Fibroblast of pulmonary artery (primary cell): Measurements from ENCODE around the gene OR2T11.
"Not testable (repeated sequence)": the region's sequence is repeated elsewhere in the genome, so short reads cannot be mapped to it uniquely, and the experiment has no call there.

Source experiments
- DNase-seq: peaks from one replicate; pipeline ENCODE4 v3.0.0-alpha.2; 2010; ENCODE audit warnings: low read depth
- H3K4me3 ChIP-seq: replicated peaks from 2 replicates; pipeline ENCODE4 v1.5.1; 2011; ENCODE audit warnings: low read depth, mild to moderate bottlenecking, control low read depth, low read length, moderate library complexity
- CTCF ChIP-seq: IDR thresholded peaks from 2 replicates; pipeline ENCODE4 v1.5.1; 2011; ENCODE audit warnings: mild to moderate bottlenecking, control low read depth, low read length, inconsistent platforms; ENCODE audit errors: missing control alignments

Gene OR2T11

GRCh38 chr1:248596615-248597014 lies 38.3 kb downstream of the OR2T11 start:
- TF ChIP-seq CTCF: no peak
- no peak for DNase-seq
- no peak overlapping the region for H3K4me3 ChIP-seq

GRCh38 chr1:248593226-248593625 lies 41.7 kb downstream of the OR2T11 start:
- no peak overlapping the region for H3K4me3 ChIP-seq
- TF ChIP-seq CTCF: no peak
- no peak for DNase-seq

GRCh38 chr1:248592655-248593054 lies 42.2 kb downstream of the OR2T11 start:
- DNase-seq: no peak
- H3K4me3 ChIP-seq: no peak overlapping the region

GRCh38 chr1:248590055-248590454 lies 44.8 kb downstream of the OR2T11 start:
- no peak for DNase-seq
- no peak overlapping the region for H3K4me3 ChIP-seq
- no peak for TF ChIP-seq CTCF

More at GRCh38 chr1:248592655-248593054, 42.2 kb downstream of the OR2T11 start:
- no peak for TF ChIP-seq CTCF

GRCh38 chr1:248589334-248589733 lies 45.6 kb downstream of the OR2T11 start:
- H3K4me3 ChIP-seq: no peak overlapping the region
- DNase-seq: no peak
- TF ChIP-seq CTCF: no peak

- H3K4me3 ChIP-seq: no peak overlapping the region
- DNase-seq: no peak
- no peak for TF ChIP-seq CTCF
Measured at GRCh38 chr1:248585266-248585665, 49.6 kb downstream of the OR2T11 start.

GRCh38 chr1:248576260-248576980 lies 58.5 kb downstream of the OR2T11 start:
- DNase-seq: no peak
- TF ChIP-seq CTCF: no peak
- H3K4me3 ChIP-seq: no peak overlapping the region

- DNase-seq, H3K4me3 ChIP-seq: not testable (repeated sequence)
Measured at GRCh38 chr1:248574657-248575056, 60.2 kb downstream of the OR2T11 start, which contains the start of gene OR2T34. OR2T34 (minus strand) TSS chr1:248574757; CDS start chr1:248574757, 0 bp downstream.

- H3K4me3 ChIP-seq, DNase-seq: not testable (repeated sequence)
Measured at GRCh38 chr1:248573856-248574255, 61.0 kb downstream of the OR2T11 start.
